Retinal pigment epithelial cell (primary cell): ENCODE results near the gene NXPH3.

Experiments
- DNase-seq: peaks from one replicate; pipeline ENCODE4 v3.0.0-alpha.2; 2010; ENCODE audit warnings: low read depth
- H3K4me3 ChIP-seq: 2 replicates; pipeline ENCODE4 v1.5.1; 2011; ENCODE audit warnings: mild to moderate bottlenecking, low read length, control low read depth, moderate library complexity
- CTCF ChIP-seq: conservative IDR thresholded peaks from 2 replicates; pipeline ENCODE4 v1.5.1; 2011; ENCODE audit warnings: low read depth, low read length, control low read depth, inconsistent platforms

Gene NXPH3

DNA sequence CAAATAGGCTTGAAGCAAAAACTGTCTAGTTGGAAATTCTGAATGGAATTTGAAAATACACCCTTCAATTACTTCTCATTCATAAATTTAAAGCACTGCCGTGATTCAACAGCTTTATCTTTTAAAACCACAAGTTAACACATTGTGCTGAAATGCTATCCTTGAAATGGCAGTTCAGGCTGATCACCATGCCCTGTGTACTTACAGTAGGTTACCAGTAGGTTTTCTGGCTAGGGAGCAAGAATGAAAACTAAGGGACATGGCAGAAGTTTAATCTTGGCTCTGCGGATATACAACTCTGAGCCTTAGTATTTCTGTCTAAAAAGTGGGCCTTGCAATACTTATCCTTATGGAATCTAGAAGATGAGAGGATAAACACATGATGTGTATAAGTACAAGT lies 28.0 kb downstream of the NXPH3 start:
- DNase-seq: no peak
- H3K4me3 ChIP-seq: no peak overlapping the region
- peak; percentile 11 for TF ChIP-seq CTCF

- H3K4me3 ChIP-seq: no peak overlapping the region
- no peak for DNase-seq
- no peak for TF ChIP-seq CTCF
These were observed 28.7 kb downstream of the NXPH3 start for GRCh38 chr17:49604314-49604869.

GRCh38 chr17:49610883-49611584 lies 35.4 kb downstream of the NXPH3 start:
- DNase-seq: no peak
- no peak overlapping the region for H3K4me3 ChIP-seq
- TF ChIP-seq CTCF: no peak

DNA sequence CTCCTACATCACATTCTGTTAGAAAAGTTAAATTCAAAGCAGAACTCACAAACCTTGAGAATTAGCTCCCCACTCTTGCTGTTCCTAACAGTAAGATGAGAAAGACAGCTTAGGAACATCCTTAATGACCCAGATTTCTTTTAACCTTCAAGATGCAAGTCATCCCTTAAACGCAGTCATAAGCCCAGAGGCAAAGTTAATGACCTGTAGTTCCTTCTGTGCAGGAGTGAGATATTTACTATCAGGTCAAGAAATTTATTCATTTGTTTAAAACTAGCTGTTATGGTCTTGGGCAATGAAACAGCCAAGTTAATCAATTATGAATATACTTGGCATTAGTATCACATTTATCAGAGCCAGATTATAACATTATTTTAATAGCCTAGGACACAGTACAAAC lies 37.1 kb downstream of the NXPH3 start:
- DNase-seq: no peak
- no peak overlapping the region for H3K4me3 ChIP-seq
- no peak for TF ChIP-seq CTCF

DNA sequence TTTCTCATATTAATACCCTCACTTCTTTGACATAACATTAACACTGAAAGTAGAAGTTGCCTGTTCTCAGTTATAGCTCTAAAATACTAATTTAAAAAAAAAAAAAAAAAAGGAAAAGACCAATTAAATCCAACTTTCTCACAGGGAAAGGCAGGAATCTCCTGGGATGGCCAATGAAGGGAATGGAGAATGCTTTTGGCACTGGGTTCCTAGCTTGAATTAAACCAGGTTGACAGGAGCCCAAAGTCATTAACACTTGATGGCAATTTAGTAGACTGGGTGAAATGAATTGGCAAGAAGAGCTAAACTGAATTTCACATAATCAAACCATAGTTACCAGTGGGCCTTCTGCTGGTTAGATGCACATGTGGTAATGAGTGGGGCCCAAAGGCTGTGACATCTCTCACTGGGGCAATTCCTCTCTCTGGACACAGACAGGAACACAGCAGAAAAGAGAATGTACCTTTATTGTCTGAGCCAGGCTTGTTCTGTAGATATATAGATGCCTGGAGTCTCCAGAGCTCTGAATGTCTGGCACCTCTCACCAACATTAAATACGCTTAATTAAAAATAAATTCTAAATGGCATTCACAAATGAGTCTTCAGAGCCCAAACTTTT lies 37.6 kb downstream of the NXPH3 start:
- no peak for TF ChIP-seq CTCF
- no peak overlapping the region for H3K4me3 ChIP-seq

GRCh38 chr17:49616086-49616485 lies 40.4 kb downstream of the NXPH3 start:
- DNase-seq: no peak
- peak; percentile 17 for TF ChIP-seq CTCF
- no peak overlapping the region for H3K4me3 ChIP-seq

More for the DNA sequence above, 37.6 kb downstream of the NXPH3 start:
- DNase-seq: no peak
